HuH-7.5 (cell line): ENCODE measurements around the gene XRCC1.
"Not testable (repeated sequence)": the region's sequence is repeated elsewhere in the genome, so short reads cannot be mapped to it uniquely, and the experiment has no call there.

Experiments
- DNase-seq: peaks from one replicate; pipeline ENCODE4 v3.0.0; 2011; ENCODE audit warnings: low spot score

Gene XRCC1

GRCh38 chr19:43545981-43546380 lies 29.3 kb downstream of the XRCC1 start:
- no peak for DNase-seq

GRCh38 chr19:43545276-43545675 lies 30.1 kb downstream of the XRCC1 start:
- DNase-seq = no peak

- DNase-seq = no peak
Measured at GRCh38 chr19:43544077-43544476, 31.2 kb downstream of the XRCC1 start.

- DNase-seq = no peak
Measured at GRCh38 chr19:43541920-43542650, 33.2 kb downstream of the XRCC1 start.

GRCh38 chr19:43540381-43540780 lies 34.9 kb downstream of the XRCC1 start:
- no peak for DNase-seq

- no peak for DNase-seq
Measured at GRCh38 chr19:43538922-43539321, 36.4 kb downstream of the XRCC1 start.

- DNase-seq = peak; percentile 71
Measured at GRCh38 chr19:43534816-43535761, 40.2 kb downstream of the XRCC1 start.

GRCh38 chr19:43534305-43534815 lies 41.0 kb downstream of the XRCC1 start:
- DNase-seq = no peak

GRCh38 chr19:43533546-43534304 lies 41.6 kb downstream of the XRCC1 start:
- DNase-seq = peak; percentile 98

- peak; percentile 97 for DNase-seq
Measured at GRCh38 chr19:43532962-43533545, 42.3 kb downstream of the XRCC1 start, which contains the start of gene ZNF575. TSS of gene ZNF575 (plus strand) at chr19:43533188. CDS start at chr19:43534423, 1,235 bp downstream.

- DNase-seq = no peak
Measured at GRCh38 chr19:43532571-43532961, 42.8 kb downstream of the XRCC1 start.

- DNase-seq = no peak
Measured at GRCh38 chr19:43527860-43528622, 47.3 kb downstream of the XRCC1 start.

- DNase-seq = peak; percentile 86
Measured at GRCh38 chr19:43526884-43527859, 48.2 kb downstream of the XRCC1 start, which contains the start of gene ETHE1. TSS of gene ETHE1 (minus strand) at chr19:43527201. CDS start at chr19:43527177, 24 bp downstream.

- no peak for DNase-seq
Measured at GRCh38 chr19:43525836-43526771, 49.2 kb downstream of the XRCC1 start.

- DNase-seq = peak; percentile 76
Measured at GRCh38 chr19:43524922-43525835, 50.1 kb downstream of the XRCC1 start.

- not testable (repeated sequence) for DNase-seq
Measured at GRCh38 chr19:43523696-43524095, 51.6 kb downstream of the XRCC1 start.

- DNase-seq = no peak
Measured at GRCh38 chr19:43522929-43523328, 52.4 kb downstream of the XRCC1 start.
